HG02870 (cell line): ENCODE measurements around the gene PABPN1L.
"Not testable (repeated sequence)": the region's sequence is repeated elsewhere in the genome, so short reads cannot be mapped to it uniquely, and the experiment has no call there.

Experiments used
- ATAC-seq: cut with Tn5 transposase; IDR thresholded peaks from one replicate; pipeline ENCODE4 v1.9.1; 2021; ENCODE audit warnings: mild to moderate bottlenecking, moderate library complexity; ENCODE audit not compliant: unreplicated experiment

Gene PABPN1L

DNA sequence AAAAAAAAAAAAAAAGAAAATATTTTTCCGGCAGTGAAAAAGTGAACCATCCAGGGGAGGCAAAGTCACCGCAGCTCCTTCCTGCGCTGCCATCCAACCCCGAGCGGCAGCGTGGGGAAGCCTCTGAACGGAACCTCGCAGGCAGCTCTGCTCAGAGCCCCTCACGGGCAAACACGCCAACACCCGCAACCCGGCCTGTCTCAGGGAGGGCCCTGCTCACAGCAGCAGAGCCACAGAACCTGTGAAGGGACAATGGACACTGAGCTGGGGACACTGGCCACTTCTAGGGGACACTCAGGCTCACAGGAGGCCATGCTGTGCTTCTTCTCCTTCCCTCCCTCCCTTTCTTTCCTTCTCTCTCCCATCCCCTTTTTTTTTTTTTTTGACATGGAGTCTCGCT is 33.4 kb downstream of the PABPN1L start:
- ATAC-seq, result no peak

DNA sequence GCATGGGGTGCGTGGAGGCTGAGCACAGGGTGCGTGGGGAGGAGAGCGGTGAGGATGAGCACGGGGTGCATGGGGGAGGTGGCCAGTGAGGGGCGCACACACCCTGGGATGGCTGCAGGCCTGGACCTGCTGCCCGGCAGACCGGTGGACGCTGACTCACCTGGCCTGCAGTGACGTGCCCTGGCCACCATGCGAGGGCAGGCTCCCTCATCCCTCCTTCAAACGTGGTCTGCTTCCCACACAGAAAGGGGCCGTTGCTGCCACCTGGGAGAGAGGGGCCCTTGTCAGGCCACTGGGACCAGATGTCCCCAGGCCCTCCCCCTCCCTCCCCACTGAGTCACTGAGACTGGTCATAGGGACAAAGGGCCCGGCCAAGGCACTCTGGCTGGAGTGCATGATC is 34.6 kb downstream of the PABPN1L start:
- no peak for ATAC-seq

DNA sequence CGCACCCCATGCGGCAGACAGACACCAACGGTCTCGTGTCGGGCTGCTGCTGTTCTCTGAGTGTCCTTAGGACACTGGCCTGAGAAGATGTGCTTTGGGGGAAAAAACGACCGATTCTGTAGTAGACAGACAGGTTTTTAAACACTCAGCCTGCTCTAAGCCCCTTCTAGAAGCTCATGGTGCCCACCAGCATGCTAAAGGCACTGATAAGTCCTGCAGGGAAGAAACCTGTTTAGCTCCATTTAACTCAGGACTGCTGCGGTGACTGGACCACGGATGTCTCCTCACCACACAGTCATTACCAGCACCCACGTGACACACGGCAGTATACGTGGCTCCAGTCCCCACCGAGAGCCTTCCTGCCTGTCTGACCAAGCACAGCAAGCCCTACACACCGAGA is 35.7 kb downstream of the PABPN1L start:
- ATAC-seq, result no peak

DNA sequence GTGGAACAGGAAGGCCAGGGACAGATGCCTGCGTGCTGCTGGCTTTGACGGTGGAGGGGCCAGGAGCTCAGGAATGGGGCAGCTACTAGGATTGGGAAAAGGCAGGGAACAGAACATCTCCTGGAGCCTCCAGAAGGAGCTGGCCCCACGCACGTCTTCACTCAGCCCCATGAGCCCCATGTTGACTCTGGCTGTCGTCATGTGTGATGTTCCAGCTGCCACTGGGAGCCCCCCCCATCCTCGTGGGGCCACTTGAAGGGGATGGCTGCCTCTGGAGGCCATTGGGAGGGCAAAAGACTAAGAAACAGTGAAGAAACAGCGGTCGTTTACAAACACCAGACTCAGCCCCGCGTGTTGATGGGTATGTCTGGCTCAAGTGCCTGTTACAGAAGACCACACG is 36.2 kb downstream of the PABPN1L start:
- no peak for ATAC-seq

DNA sequence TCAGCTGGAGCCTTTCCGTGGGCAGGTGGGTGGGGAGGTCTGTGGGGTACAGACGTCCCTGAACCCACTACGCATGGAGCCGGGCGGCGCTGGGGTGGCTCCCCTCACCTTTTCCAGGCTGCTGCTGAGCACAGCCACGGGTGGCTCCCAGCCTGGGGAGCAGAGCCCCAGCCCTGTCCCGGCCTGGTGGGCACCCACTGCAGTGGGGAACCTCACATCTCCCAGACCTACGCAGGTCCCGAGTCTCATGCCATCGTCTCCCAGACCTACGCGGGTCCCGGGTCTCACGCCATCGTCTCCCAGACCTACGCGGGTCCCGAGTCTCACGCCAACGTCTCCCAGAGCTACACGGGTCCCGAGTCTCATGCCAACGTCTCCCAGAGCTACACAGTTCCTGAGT is 37.7 kb downstream of the PABPN1L start:
- ATAC-seq, result no peak

DNA sequence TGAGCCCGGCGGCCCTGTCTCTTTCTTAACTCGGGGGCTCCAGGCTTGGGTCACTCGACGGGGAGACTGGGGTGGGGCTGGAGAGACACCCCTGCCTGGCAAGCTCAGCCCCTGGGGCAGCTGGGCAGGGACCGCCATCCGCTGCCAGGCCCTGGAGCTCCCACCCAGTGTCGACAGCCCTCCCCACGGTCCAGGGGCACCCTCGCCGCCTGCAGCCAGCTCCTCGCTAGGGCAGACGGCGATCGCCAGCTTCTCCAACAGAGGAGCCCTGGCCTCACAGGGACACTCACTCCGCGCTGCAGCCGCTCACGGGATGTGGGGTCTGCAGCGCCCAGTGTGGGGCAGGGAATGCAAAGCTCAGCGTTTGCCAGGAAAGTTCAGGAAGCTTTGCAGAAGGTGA is 38.7 kb downstream of the PABPN1L start:
- no peak for ATAC-seq

DNA sequence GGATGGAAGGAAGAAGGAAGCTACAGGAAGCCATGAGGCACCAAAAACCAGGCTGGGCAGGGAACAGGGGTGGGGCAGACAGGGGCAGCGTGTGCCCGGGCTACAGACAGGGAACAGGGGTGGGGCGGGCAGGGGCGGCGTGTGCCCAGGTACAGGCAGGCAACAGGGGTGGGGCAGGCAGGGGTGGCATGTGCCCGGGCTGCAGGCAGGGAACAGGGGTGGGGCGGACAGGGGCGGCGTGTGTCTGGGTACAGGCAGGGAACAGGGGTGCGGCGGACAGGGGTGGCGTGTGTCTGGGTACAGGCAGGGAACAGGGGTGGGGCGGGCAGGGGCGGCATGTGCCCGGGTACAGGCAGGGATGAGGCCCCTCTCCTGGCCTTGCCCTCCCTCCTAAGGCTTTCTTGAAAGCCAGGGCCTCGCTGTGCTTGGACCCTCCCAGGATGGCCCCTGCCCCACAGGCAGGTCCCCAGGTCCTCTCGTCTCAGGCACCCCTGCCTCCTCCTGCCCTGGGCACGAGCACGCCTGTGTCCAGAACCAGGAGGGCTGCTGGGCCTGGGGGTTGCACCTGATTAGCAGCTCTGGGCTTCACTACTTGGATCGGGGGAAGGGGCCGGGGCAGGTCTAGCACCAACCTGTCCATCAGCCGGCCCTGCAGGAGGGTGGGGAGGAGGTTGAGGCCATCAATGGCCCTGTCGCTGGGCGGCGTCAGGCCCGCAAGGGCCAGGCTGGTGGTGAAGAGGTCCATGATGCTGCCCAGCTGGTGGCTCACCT is 40.2 kb downstream of the PABPN1L start:
- no peak for ATAC-seq

DNA sequence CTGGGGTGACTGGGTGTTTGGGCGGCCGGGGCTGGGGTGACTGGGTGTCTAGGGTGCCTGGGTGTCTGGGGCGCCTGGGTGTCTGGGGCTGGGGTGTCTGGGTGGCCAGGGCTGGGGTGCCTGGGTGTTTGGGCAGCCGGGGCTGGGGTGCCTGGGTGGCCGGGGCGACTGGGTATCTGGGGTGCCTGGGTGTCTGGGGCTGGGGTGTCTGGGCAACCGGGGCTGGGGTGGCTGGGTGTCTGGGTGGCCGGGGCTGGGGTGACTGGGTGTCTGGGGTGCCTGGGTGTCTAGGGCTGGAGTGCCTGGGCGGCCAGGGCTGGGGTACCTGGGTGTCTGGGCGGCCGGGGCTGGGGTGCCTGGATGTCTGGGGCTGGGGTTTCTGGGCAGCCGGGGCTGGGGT is 41.3 kb downstream of the PABPN1L start:
- ATAC-seq, result no peak

DNA sequence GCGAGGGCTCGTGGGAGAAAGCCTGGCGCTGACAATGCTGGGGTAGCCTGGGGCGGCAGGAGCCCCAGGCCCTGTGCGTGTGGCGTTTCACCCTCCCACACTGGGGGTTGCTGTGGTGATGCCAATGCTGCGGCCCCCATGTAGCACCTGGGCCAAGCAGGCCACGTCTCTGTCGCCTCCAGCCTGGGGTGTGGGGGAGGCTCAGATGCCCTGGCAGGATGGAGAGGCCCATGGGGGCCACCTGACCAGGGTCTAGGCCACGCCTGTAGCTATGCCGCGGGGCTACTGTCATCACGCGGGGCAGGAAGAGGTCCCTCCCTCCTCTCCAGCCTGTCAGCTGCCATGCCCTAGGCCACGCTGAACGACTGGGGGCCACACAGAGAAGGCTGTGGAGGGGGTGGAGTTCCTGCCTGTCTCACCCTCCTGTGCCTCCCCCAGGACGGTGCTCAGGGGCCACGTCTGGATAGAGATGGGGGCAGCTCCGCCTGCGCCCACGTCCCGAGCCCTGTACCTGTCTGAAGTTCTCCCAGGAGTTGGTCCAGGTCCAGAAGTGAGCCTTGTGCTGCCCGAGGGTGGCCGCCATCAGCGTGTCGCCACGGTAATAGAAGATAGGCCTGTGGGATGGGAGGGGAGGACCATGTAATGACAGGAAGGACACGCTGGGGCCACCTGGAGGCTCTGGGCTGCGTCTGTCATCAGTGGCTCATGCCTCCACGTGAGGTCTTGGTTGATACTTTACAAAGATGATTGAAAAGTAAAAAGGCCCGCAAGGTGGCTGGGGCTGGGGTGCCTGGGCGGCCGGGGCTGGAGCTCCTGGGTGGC is 42.0 kb downstream of the PABPN1L start:
- no peak for ATAC-seq

DNA sequence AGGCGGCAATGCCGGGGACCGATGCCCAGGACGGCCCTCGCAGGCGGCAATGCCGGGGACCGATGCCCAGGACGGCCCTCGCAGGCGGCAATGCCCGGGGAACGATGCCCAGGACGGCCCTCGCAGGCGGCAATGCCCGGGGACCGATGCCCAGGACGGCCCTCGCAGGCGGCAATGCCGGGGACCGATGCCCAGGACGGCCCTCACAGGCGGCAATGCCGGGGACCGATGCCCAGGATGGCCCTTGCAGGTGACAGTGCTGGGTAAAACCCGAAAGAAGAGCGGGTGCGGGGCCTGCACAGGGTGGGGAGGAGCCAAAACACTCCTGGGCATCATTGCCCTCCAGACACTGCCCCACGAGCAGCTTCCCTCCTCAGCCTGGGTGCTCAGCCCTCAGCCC is 42.8 kb downstream of the PABPN1L start:
- not testable (repeated sequence) for ATAC-seq

DNA sequence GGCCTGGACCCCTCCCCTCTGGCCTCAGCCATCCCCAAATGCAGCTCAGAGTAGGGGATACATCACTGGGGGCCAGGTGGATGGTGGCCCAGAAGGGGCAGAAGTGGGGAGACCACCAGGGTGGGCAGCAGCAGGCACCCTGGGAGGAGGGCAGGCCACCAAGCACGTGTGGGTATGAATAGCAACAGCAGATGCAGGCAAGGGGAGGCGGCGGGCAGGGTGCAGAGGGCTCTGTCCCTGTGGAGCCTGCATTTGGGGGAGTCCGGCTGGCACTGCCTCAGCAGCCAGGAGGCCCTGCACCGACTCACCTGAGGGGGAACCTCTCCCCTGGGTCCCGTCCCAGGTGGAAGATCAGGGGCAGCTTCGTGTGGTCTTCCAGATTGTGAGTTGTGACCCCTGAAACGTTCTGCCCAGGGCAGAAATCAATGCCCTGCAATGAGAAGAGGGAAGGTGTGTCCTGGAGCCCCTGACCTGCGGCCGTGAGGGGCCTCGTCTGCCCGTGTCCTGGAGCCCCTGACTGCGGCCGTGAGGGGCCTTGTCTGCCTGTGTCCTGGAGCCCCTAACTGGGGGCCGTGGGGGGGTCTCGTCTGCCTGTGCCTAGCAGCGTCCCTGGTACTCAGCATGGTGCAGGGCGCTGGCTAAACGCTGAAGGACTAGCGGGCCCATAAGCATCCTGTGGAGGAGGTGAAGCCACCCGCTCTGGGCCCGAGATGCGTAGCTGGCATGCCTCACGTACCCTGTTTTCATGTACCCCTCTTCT is 44.0 kb downstream of the PABPN1L start:
- ATAC-seq, result no peak

DNA sequence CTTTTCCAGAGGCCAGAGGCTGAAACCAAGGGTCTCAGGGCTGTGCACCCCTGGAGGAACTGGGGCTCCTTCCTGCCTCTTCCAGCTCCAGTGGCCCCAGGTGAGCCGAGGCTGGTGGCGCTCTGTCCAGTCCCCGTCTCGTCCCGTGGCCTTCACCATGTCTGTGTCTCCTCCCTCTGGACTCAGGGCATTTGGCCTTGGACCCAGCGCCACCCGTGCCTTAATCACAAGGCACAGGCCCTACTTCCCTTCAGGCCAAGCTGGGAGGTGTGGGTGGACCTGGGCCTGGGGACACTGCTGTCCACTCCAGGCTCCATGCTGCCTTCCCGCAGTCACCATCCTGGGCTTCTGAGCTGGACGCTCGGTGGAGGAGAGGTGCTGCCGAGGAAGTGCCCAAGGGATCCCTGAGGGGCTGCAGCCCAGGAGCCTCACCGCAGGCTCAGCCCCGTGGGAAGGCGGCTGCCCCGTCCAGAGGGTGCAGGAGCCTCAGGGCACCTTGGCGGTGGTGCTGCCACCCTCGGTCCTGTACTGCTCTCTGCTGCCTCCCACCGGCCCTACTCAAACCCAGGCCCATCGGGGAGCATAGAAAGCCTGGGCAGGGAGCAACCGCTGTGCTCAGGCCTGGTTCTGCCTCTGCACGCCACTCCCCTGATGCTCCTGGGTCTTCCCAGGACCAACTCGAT is 45.2 kb downstream of the PABPN1L start:
- ATAC-seq, result no peak

DNA sequence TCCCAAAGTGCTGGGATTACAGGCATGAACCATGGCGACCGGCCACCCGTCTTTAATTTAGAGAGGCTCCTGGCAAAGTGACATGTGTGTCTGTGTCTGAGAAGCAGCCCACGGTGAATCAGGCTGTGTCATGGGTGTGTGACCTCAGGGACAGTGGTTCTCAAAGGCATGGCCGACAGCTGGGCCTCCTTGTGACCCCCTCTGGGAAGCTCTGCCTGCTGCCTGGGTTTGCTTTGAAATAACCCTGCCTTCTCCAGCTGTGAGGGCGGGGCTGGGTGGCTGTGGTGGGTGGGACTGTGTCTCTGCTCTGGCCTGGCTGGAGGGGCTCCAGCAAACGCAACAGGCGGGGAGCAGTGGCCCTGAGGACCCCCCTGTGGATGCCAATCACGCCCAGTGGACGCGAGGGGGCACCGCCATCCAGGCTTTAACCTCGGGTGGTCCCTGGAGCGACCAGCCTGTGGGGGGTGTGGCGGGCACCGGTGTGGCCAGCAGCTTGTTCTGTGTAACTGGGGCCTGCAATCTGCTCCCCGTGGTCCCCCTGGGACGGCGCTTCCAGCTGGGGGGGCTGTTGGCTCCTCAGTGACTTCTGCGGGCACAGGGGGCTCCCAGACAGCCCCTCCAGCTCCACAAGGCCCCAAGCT is 46.0 kb downstream of the PABPN1L start:
- ATAC-seq, result no peak

DNA sequence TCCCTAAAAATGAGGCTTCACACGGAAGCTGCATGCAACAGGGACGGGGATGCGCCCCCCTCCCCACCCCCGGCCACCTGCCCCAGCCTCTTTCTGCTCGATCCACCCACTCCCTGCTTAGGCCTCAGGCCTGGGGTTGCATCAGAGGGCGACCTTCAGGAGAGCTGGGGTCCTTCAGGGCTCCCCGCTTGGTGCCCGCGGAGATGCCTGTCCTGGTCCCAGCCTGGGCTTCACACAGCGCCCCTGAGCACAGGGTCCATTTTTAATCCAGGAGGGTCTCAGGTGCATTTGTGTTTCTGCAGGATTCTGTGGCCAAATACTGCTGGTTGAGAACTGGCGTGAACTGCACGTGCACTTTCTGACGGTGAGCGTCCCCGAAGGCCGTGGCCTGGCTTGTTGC is 47.3 kb downstream of the PABPN1L start:
- ATAC-seq, result no peak

DNA sequence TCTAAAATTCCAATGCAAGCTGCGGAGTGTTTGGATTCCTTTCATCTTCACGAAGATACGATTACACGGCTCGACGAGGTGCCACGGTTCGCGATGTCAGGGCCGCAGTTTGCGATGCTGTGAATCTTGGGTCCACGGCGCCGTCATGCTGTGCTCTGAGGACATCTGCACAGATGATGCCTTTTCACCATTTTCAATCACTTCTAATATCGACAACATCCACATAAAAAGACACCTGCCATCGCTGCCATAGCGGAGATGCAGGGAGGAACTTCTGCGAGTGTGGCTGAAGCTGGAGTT is 47.9 kb downstream of the PABPN1L start:
- ATAC-seq, result no peak

DNA sequence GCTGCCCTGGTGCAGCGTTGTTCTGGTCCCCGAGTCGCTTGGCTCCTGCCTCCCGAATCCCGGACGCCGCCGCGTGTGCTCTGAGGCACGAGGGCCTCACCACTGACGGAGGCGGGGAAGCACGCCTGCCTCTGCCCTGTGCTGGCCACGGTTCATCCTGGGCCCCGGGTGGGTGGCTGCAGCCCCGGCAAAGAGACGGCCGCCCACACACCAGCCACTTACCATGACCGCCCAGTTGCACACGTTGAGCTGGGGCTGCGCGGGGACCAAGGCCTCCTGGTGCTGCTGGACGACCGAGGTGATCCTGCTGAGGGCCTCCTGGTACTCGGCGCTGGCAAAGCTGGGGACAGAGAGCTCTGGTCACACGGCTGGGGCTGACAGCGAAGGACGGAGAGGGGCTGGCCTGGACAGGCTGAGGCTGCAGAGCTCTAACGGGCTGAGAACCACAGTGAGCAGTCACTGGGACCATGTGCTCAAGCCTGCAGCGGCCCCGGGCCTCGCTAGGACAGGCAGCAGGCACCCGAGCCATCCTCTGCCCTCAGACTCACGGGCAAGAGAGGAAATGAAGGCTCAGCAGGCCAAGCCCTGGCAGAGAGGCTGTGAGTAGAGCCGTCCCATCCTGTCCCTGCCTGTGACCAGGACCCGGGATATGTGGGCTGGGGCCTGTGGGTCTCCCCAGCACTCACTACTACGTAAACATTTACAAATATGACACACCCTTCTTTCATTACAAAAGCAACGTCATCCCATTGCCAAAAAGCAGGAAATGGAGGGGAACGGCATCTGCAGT is 48.5 kb downstream of the PABPN1L start:
- ATAC-seq, result no peak

DNA sequence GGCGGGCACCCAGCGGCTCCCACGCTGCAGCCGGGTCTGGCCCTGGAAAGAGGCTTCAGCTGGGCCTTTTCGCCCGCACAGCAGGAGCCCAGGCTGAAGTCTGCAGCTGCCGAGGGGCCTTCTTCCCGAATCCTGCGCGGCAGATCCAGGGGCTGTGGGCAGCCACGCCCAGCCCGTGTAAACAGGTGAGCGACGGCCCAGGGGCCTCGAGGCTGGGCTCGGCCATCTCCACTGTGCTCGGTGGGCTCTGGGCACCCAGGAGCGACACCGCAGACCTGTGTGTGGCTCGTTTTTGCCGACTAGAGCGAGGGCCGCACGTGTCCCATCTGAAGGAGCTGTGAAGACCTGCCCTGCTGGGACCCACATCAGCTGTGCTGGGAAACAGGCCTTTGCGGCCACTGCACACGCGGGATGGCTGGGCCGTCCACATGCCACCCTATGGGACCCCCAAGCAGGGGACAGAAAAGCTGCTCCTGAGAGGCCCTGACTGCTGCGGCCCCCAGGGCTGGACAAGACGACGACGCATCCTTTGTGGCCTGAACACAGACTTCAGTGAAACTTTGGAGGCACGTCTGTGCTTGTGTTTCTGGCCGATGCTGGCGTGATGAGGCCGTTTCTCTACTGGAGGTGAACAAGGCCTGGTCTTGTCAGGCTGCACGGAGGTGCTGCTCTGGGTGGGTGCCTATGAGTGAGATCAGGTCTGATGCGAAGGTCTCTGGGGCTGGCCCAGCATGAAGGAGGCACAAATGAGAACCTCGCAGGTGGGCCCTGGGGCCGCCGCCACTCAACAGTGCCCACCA is 49.5 kb downstream of the PABPN1L start:
- ATAC-seq, result no peak

DNA sequence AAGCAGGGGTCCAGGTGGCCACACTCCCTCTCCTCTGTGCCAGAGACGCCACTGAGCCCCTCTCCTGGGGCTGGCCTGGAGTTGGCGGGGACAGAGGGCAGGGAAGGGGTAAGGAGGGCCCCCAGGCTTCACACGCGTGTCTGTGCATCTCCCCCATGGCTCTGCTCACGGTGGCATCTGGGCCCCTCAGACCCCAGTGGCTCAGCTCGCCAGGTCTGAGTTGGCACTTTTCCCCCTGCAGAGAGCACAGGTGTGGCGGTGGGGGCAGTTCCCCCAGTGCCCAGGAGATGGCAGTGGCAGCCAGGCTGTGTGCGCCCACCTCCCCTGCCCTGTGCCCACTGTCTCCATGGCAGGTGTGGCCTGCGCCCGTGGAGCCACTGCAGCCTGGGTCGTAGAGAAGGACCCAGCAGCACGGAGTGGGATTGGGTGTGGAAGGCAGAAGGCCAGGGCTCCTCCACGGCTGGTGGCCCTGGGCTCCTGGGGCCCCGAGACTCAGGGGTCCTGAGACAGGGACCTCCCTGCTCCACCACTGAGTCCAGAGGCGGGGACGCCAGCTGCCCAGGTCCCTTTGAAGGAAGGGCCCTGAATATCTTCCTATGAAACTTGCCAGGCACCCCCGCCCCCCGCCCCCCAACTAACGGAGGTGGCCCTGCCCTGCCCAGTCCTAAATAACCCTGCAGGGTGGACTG is 50.4 kb downstream of the PABPN1L start:
- no peak for ATAC-seq

DNA sequence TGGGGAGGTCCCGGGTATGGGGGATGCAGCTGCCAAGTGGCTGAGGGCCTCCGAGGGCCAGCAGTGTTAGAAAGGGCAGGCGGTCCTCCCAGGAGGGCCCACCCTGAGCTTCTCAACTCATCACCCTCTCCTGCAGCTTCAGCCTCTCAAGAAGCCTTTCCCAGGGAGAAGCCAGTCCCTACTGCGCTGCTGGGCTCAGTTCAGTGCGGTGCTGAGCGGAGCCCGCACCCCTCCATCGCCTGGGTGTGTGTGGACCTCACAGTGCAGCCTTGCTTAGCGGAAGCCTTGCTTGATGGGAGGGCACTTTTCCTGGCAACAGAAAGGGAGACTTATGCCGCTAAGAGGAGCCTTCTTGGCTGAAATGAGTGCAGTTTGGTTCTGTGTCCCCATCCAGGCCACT is 51.2 kb downstream of the PABPN1L start:
- no peak for ATAC-seq
